ENCODE measurements around the gene SERINC5.
"Not testable (repeated sequence)": the region's sequence is repeated elsewhere in the genome, so short reads cannot be mapped to it uniquely, and the experiment has no call there.

SERINC5 gene

GRCh38 chr5:80185535-80185934, 70.3 kb downstream of the SERINC5 start:
- not testable (repeated sequence) for H3K36me3 Mint-ChIP-seq; H3K9me3 Mint-ChIP-seq; DNase-seq (ENCODE audit: low spot score in 2 of 2); ATAC-seq
- Mint-ChIP-seq H3K4me1 (peaks cover 90% of the 10 kb centered on the region), H3K27ac (peak overlapping the region; percentile 94), H3K4me3 (peak overlapping the region; percentile 19)

DNA sequence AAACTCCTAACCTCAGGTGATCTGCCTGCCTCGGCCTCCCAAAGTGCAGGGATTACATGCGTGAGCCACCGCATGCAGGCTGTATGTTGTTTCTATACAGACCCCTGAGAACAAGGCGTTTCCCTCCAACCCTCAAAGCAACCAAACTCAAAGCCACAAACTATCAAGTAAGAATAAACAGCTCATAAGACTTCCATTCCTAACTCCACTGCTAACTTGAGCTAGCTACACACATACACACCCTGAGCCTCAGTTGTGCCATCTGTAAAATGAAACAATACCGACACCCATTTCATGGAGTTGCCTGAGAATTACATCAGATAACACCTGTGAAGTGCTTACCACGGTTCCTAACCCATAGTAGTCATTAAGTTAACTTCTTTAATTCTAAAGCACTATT, 70.8 kb downstream of the SERINC5 start:
- DNase-seq (ENCODE audit: low spot score in 2 of 2) (no peak), ATAC-seq (peak; percentile 8)
- Mint-ChIP-seq H3K27ac (peak overlapping the region; percentile 94), H3K9me3 (no peaks in the 10 kb centered on the region), H3K36me3 (peaks cover 5% of the 10 kb centered on the region), H3K4me3 (peak overlapping the region; percentile 19), H3K4me1 (peaks cover 89% of the 10 kb centered on the region)

DNA sequence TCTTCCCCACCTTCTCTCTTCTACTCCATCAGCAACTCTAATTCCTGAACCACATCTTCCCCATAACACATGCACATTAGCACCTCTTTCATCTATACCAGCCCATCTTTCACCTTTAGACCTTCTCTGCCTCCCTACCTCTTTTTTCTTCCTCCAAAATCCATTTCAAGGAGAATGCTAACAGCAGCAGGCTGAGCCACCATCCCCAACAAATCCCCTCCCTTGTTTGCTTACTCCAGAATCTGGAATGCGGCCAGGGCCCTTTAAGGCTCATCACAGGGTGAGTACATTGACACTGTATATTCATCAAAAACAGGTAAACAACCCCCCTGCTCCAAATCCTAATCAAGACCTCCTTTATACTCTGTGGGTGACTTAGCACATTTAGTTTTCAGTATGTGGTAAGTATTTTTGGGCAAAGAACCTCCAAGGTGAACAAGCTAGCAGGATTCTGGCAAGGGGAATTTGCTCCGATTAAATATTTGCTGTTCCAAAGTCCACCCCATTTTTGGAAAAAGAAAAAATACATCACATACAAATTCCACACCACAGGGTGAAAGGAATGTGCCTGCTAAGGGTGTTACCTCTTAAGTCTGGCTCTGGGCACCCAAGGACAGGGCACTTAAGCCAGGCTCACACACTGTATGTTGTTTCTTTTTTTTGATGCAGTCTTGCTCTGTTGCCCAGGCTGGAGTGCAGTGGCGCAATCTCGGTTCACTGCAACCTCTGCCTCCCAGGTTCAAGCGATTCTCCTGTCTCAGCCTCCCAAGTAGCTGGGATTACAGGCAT, 71.4 kb downstream of the SERINC5 start:
- ATAC-seq (no peak), DNase-seq (ENCODE audit: low spot score in 2 of 2) (no peak)
- Mint-ChIP-seq H3K36me3 (peaks cover 5% of the 10 kb centered on the region), H3K9me3 (no peaks in the 10 kb centered on the region), H3K27ac (peak overlapping the region; percentile 94), H3K4me3 (peak overlapping the region; percentile 19), H3K4me1 (peaks cover 83% of the 10 kb centered on the region)

GRCh38 chr5:80183728-80184234, 72.1 kb downstream of the SERINC5 start:
- not testable (repeated sequence) for ATAC-seq; DNase-seq (ENCODE audit: low spot score in 2 of 2); H3K9me3 Mint-ChIP-seq; H3K36me3 Mint-ChIP-seq
- Mint-ChIP-seq H3K4me1 (peaks cover 77% of the 10 kb centered on the region), H3K27ac (peak overlapping the region; percentile 94), H3K4me3 (peak overlapping the region; percentile 19)

- peak; percentile 60 for ATAC-seq
- Mint-ChIP-seq H3K4me3 (peak overlapping the region; percentile 19), H3K36me3 (peaks cover 11% of the 10 kb centered on the region), H3K4me1 (peaks cover 72% of the 10 kb centered on the region), H3K27ac (peak overlapping the region; percentile 94), H3K9me3 (no peaks in the 10 kb centered on the region)
- no peak for DNase-seq (ENCODE audit: low spot score in 2 of 2)
Measured at GRCh38 chr5:80182809-80183580, 72.9 kb downstream of the SERINC5 start.

DNA sequence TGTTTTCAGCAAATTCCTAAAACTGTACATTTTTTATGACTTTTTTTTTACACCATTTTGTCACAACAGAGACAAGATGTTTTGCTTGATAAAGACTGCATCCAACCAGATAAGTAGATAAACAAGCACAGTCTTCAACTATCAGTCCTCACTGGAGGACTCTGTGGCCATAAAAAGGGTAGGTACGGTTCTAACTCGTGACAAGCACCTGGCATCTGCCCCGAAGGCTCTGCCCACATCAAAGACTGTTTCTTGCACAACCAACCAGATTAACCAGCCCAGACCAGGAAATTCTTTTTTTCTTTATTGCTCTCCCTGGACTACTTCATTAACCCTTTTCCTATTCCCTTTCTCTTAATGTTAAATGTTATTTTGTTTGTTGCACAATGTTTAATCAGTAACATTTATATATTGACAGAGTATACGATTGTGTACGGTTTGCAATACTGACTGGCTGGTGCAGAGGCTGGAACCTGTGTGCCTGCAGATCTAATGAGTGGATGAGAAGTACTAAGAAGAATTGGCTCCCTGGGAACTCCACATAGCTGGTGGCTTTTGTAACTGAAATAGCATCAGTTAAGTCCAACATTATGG, 74.1 kb downstream of the SERINC5 start:
- Mint-ChIP-seq H3K36me3 (peaks cover 6% of the 10 kb centered on the region), H3K4me3 (peak overlapping the region; percentile 38), H3K27ac (peak overlapping the region; percentile 94), H3K4me1 (peaks cover 62% of the 10 kb centered on the region), H3K9me3 (no peaks in the 10 kb centered on the region)
- DNase-seq (ENCODE audit: low spot score in 2 of 2) = no peak
- peak; percentile 54 for ATAC-seq

GRCh38 chr5:80177236-80177635, 78.6 kb downstream of the SERINC5 start:
- DNase-seq (ENCODE audit: low spot score in 2 of 2) = no peak
- Mint-ChIP-seq H3K36me3 (peaks cover 30% of the 10 kb centered on the region), H3K4me3 (no peak overlapping the region), H3K9me3 (no peaks in the 10 kb centered on the region), H3K4me1 (peaks cover 33% of the 10 kb centered on the region), H3K27ac (no peak overlapping the region)
- ATAC-seq = no peak

- H3K4me1 Mint-ChIP-seq = peaks cover 14% of the 10 kb centered on the region
- peaks cover 45% of the 10 kb centered on the region for H3K36me3 Mint-ChIP-seq
- no peak overlapping the region for H3K27ac Mint-ChIP-seq
- ATAC-seq = no peak
- DNase-seq (ENCODE audit: low spot score in 2 of 2) = no peak
- no peaks in the 10 kb centered on the region for H3K9me3 Mint-ChIP-seq
- H3K4me3 Mint-ChIP-seq = no peak overlapping the region
Measured at GRCh38 chr5:80175337-80175736, 80.5 kb downstream of the SERINC5 start.

GRCh38 chr5:80174790-80175189, 81.1 kb downstream of the SERINC5 start:
- Mint-ChIP-seq H3K4me1 (peaks cover 12% of the 10 kb centered on the region), H3K36me3 (peaks cover 50% of the 10 kb centered on the region), H3K4me3 (no peak overlapping the region), H3K9me3 (no peaks in the 10 kb centered on the region), H3K27ac (no peak overlapping the region)
- DNase-seq (ENCODE audit: low spot score in 2 of 2) (no peak), ATAC-seq (no peak)

- no peaks in the 10 kb centered on the region for H3K9me3 Mint-ChIP-seq
Measured at GRCh38 chr5:80172067-80172695, 83.7 kb downstream of the SERINC5 start.

DNA sequence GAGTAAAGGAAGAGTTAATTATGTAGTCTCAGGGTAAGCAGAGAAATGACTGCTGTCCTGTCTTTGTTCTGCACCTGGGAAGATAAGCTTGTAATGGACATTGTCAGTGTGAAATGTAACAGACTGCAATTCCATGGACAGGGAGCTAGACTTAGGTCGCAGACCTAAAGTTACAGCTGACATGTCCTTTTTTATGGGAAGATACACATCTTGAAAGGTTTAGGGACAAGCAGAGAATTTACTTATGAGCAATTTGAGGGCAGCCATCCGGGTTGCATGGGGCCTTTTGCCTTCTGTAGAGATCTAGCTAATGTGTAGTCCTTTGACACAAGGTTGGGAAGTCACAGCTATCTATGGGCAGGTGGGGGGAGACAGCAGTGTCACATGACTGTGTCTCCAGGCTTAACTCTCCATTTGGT, 85.7 kb downstream of the SERINC5 start:
- H3K27ac Mint-ChIP-seq = no peak overlapping the region
- ATAC-seq (no peak), DNase-seq (ENCODE audit: low spot score in 2 of 2) (no peak)
- H3K4me3 Mint-ChIP-seq = no peak overlapping the region
- peaks cover 12% of the 10 kb centered on the region for H3K4me1 Mint-ChIP-seq
- no peaks in the 10 kb centered on the region for H3K9me3 Mint-ChIP-seq
- H3K36me3 Mint-ChIP-seq = peaks cover 73% of the 10 kb centered on the region

More at GRCh38 chr5:80172067-80172695, 83.7 kb downstream of the SERINC5 start:
- H3K4me1 Mint-ChIP-seq = peaks cover 12% of the 10 kb centered on the region
- H3K36me3 Mint-ChIP-seq = peaks cover 58% of the 10 kb centered on the region
- no peak overlapping the region for H3K4me3 Mint-ChIP-seq
- ATAC-seq (no peak), DNase-seq (ENCODE audit: low spot score in 2 of 2) (no peak)
- H3K27ac Mint-ChIP-seq = no peak overlapping the region

- no peak for ATAC-seq
- H3K4me1 Mint-ChIP-seq = peaks cover 7% of the 10 kb centered on the region
- H3K36me3 Mint-ChIP-seq = peaks cover 73% of the 10 kb centered on the region
- no peak overlapping the region for H3K27ac Mint-ChIP-seq
- H3K9me3 Mint-ChIP-seq = no peaks in the 10 kb centered on the region
- no peak overlapping the region for H3K4me3 Mint-ChIP-seq
- no peak for DNase-seq (ENCODE audit: low spot score in 2 of 2)
Measured at GRCh38 chr5:80168388-80169028, 87.3 kb downstream of the SERINC5 start.

DNA sequence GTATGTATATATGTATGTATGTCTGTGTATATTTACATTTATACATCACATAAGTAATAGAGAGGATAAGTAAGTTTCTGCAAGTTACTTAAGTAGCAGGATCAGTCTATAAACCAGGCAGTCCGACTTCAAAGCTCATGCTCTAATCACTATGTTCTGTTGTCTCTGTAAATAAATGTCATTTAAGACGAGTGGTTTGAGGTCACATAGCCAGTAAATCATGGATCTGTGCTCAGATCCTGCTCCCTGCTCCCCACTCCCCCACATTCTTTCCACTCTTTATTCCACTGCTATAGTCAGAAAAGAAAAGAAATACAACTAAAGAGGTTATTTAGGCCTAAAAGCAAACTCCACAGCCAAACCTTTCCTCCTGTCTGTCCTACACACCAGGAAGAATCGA, 90.4 kb downstream of the SERINC5 start:
- Mint-ChIP-seq H3K36me3 (peaks cover 73% of the 10 kb centered on the region), H3K27ac (no peak overlapping the region), H3K4me3 (no peak overlapping the region), H3K9me3 (no peaks in the 10 kb centered on the region), H3K4me1 (no peaks in the 10 kb centered on the region)
- ATAC-seq (no peak), DNase-seq (ENCODE audit: low spot score in 2 of 2) (no peak)

- ATAC-seq (no peak), DNase-seq (ENCODE audit: low spot score in 2 of 2) (no peak)
- H3K27ac Mint-ChIP-seq = peak overlapping the region; percentile 45
- no peak overlapping the region for H3K4me3 Mint-ChIP-seq
- no peaks in the 10 kb centered on the region for H3K9me3 Mint-ChIP-seq
- peaks cover 71% of the 10 kb centered on the region for H3K36me3 Mint-ChIP-seq
- H3K4me1 Mint-ChIP-seq = no peaks in the 10 kb centered on the region
Measured at GRCh38 chr5:80161165-80161564, 94.7 kb downstream of the SERINC5 start.
